LNCaP clone FGC (cell line): ENCODE results near the gene RUNDC3A.
A peak's percentile ranks its signal among the peaks of the same experiment; 100 is the strongest.
"Not testable (repeated sequence)": the region's sequence is repeated elsewhere in the genome, so short reads cannot be mapped to it uniquely, and the experiment has no call there.

ENCODE experiments used
- DNase-seq: peaks from one replicate; pipeline ENCODE4 v3.0.0-alpha.2; 2011; ENCODE audit warnings: low read depth
- H3K4me3 ChIP-seq: 2 replicates; pipeline ENCODE4 v1.5.1; 2011; ENCODE audit warnings: mild to moderate bottlenecking, low read depth, low read length, control low read depth
- TF ChIP-seq, protein P1 (sequence below): IDR thresholded peaks from 2 replicates; pipeline ENCODE4 v1.5.1; 2012; ENCODE audit warnings: mild to moderate bottlenecking; ENCODE audit not compliant: control insufficient read depth, insufficient read depth; ENCODE audit errors: extremely low read depth

RUNDC3A gene

GRCh38 chr17:44344939-44345453, 36.6 kb downstream of the RUNDC3A start, which contains the start of gene GRN:
TSS of gene GRN (plus strand) at chr17:44345302. CDS start at chr17:44349165, 3,863 bp downstream.
- TF ChIP-seq, protein P1, sequence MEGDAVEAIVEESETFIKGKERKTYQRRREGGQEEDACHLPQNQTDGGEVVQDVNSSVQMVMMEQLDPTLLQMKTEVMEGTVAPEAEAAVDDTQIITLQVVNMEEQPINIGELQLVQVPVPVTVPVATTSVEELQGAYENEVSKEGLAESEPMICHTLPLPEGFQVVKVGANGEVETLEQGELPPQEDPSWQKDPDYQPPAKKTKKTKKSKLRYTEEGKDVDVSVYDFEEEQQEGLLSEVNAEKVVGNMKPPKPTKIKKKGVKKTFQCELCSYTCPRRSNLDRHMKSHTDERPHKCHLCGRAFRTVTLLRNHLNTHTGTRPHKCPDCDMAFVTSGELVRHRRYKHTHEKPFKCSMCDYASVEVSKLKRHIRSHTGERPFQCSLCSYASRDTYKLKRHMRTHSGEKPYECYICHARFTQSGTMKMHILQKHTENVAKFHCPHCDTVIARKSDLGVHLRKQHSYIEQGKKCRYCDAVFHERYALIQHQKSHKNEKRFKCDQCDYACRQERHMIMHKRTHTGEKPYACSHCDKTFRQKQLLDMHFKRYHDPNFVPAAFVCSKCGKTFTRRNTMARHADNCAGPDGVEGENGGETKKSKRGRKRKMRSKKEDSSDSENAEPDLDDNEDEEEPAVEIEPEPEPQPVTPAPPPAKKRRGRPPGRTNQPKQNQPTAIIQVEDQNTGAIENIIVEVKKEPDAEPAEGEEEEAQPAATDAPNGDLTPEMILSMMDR, result no peak
- DNase-seq, result peak; percentile 93
- H3K4me3 ChIP-seq, result peak within 1 kb of the TSS; percentile 87

DNA sequence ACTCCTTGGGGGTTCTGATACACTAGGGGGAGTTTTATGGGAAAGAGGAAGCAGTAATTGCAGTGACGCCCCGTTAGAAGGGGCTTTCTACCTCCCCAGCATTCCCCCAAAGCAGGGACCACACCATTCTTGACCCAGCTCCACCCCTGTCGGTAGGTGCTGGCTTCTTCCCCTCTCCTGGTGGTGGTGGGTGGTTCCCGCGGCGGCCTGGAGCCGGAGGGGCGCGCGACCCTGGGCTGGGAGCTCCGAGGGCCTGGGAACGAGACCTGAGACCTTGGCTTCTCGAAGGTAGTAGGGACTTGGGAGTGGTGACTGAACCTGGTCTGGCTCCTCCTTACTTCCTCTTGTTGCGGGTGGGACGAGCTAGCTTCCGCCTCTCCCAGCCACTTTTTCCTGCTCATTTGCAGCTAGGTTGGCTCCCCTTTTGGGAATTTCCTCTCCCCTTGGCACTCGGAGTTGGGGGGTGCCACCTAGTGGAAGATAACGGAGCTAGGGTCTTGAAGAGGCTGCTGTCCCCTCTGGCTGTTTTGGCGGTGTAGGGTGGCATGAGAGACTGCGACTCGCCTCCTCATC, 37.1 kb downstream of the RUNDC3A start:
- TF ChIP-seq, protein P1, result 0 out of 2 replicates have a peak, but pooled peaks have one; percentile 19
- no peak for DNase-seq
- peak overlapping the region; percentile 87 for H3K4me3 ChIP-seq

DNA sequence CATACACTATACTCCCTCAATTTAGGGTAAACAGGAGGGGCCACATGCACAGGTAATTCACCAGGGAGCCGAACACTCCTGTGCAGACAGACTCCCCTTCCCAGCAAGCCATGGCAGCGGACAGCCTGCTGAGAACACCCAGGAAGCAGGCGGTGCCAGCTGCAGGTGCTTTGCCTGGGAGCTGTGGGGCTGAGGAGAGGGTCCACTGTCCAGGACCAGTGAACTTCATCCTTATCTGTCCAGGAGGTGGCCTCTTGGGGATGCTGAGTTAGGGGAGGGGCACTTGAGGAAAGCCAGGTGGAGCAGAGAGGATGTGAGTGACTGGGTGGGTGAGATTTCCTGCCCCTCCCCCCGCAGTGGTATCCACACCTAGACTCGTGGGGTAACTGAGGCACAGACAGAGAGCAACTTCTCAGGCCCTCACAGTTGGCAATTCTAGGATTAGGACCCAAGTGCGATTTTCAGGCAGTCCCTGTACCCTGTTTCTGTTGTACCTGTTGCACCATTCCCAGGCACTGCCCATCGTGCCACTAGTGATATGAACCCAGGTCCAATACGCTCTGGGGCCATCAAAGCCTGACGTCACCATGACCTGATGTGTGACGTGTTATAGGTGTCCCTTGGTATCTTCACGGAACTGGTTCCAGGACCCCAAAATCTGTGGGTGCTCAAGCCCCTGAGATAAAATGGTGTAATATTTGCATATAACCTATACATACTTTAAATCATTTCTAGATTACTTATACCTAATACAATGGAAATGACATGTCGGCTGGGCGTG, 37.9 kb downstream of the RUNDC3A start:
- no peak for DNase-seq
- TF ChIP-seq, protein P1, result no peak
- peak overlapping the region; percentile 87 for H3K4me3 ChIP-seq

GRCh38 chr17:44347206-44348055, 39.0 kb downstream of the RUNDC3A start:
- not testable (repeated sequence) for H3K4me3 ChIP-seq, DNase-seq

GRCh38 chr17:44348234-44348987, 40.0 kb downstream of the RUNDC3A start:
- no peak overlapping the region for H3K4me3 ChIP-seq
- no peak for DNase-seq
- TF ChIP-seq, protein P1, result no peak

- DNase-seq, result no peak
- H3K4me3 ChIP-seq, result no peak overlapping the region
- TF ChIP-seq, protein P1, result no peak
These were observed 40.6 kb downstream of the RUNDC3A start for GRCh38 chr17:44348988-44349364.
